Thyroid gland (tissue), 4 donors: ENCODE results near the gene C5AR2.

ENCODE experiments used
- POLR2A ChIP-seq, 2 donors: fragments of 450-650 bp; IDR thresholded peaks; one replicate each; pipeline ENCODE4 v1.6.1; 2017; ENCODE audit warnings: antibody characterized with exemption in 2 of 2, mild to moderate bottlenecking in 2 of 2, moderate library complexity in 1 of 2
- TF ChIP-seq, protein P1 (sequence below), 6 experiments: fragments of 200-600 bp in 3 of 6; fragments of 450-650 bp in 3 of 6; sonication (generic) in 3 of 6; IDR thresholded peaks; one replicate each; pipeline ENCODE4 v1.5.1; 2016 to 2019; ENCODE audit warnings: antibody characterized with exemption in 6 of 6, mild to moderate bottlenecking in 2 of 6, inconsistent platforms in 1 of 6, moderate library complexity in 1 of 6

DNA sequence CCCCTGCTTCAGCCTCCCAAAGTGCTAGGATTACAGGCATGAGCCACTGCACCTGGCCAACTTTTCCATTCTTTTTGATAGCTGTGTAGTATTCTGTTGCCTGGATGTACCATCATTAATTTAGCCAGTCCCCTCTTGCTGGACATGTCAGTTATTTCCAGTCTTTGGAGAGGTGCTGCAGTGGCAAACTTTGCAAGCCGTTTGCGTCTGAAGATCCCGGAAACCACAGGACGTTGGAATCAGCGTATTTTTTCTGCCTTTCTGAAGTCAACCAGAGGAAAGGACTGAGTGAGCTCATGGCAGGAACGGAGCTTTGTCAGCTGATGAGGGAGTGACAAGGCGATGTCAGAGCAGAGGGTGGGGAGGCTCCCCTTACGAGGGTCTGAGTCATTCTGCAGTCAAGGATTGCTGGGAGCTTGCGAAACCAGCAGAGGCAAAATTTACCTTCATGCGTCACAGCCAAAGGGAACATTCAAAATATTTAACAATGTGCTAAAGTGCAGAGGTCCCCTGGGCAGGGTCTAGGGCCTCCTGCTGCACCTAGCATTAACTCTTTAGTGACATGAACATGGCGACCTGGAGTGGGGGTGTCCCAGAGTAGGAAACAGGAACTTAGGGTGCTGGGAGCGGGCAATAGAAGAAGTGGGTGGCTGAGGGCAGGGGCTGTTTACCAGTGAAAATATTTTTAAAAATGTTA lies 16.7 kb upstream of the C5AR2 start:
- TF ChIP-seq, protein P1, sequence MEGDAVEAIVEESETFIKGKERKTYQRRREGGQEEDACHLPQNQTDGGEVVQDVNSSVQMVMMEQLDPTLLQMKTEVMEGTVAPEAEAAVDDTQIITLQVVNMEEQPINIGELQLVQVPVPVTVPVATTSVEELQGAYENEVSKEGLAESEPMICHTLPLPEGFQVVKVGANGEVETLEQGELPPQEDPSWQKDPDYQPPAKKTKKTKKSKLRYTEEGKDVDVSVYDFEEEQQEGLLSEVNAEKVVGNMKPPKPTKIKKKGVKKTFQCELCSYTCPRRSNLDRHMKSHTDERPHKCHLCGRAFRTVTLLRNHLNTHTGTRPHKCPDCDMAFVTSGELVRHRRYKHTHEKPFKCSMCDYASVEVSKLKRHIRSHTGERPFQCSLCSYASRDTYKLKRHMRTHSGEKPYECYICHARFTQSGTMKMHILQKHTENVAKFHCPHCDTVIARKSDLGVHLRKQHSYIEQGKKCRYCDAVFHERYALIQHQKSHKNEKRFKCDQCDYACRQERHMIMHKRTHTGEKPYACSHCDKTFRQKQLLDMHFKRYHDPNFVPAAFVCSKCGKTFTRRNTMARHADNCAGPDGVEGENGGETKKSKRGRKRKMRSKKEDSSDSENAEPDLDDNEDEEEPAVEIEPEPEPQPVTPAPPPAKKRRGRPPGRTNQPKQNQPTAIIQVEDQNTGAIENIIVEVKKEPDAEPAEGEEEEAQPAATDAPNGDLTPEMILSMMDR (IDR thresholded peaks at IDR 0.05), result no peak
- no peak for TF ChIP-seq POLR2A (IDR thresholded peaks at IDR 0.05)
